OCI-LY3 (cell line): ENCODE results near the gene CADPS2.

Experiments used
- H2AFZ ChIP-seq: fragments of 200-600, 300-600 bp; shearing (Covaris generic); 2 replicates; pipeline ENCODE4 v1.6.0; 2014; ENCODE audit warnings: antibody characterized with exemption, low read depth, low read length
- H3K27ac ChIP-seq: fragments of 200-600, 300-600 bp; sonication (generic); 2 replicates; pipeline ENCODE4 v1.5.1; 2014; ENCODE audit warnings: mild to moderate bottlenecking, low read length, moderate library complexity, mixed read lengths
- H3K27me3 ChIP-seq: fragments of 200-600, 300-600 bp; sonication (generic); 2 replicates; pipeline ENCODE4 v1.6.1; 2014; ENCODE audit warnings: low read depth, low read length, mixed read lengths
- H3K36me3 ChIP-seq: fragments of 200-600, 300-600 bp; sonication (generic); replicated peaks from 2 replicates; pipeline ENCODE3; 2014; ENCODE audit warnings: low read depth, low read length, mixed read lengths
- H3K4me1 ChIP-seq: fragments of 300-600, 200-600 bp; sonication (generic); 2 replicates; pipeline ENCODE4 v1.6.1; 2014; ENCODE audit warnings: low read length, mixed read lengths
- H3K4me2 ChIP-seq: fragments of 200-600, 300-600 bp; sonication (generic); 2 replicates; pipeline ENCODE4 v1.6.1; 2014; ENCODE audit warnings: low read length, mixed read lengths
- H3K4me3 ChIP-seq: fragments of 300-600, 200-600 bp; sonication (generic); 2 replicates; pipeline ENCODE4 v1.5.1; 2014; ENCODE audit warnings: antibody characterized with exemption, mild to moderate bottlenecking, low read length, moderate library complexity
- H3K79me2 ChIP-seq: fragments of 300-600, 200-600 bp; shearing (Covaris generic); 2 replicates; pipeline ENCODE4 v1.6.1; 2014; ENCODE audit warnings: mild to moderate bottlenecking, low read length, mixed read lengths
- H3K9ac ChIP-seq: fragments of 300-600, 200-600 bp; shearing (Covaris generic); 2 replicates; pipeline ENCODE4 v1.6.0; 2014; ENCODE audit warnings: mild to moderate bottlenecking, low read length, moderate library complexity
- H3K9me3 ChIP-seq: fragments of 200-600, 300-600 bp; shearing (Covaris generic); 2 replicates; pipeline ENCODE4 v1.6.1; 2014; ENCODE audit warnings: low read length, mixed read lengths; ENCODE audit not compliant: insufficient read depth
- H4K20me1 ChIP-seq: fragments of 200-600, 300-600 bp; sonication (generic); 2 replicates; pipeline ENCODE4 v1.6.1; 2016; ENCODE audit warnings: low read length, mixed read lengths; ENCODE audit not compliant: insufficient read depth
- CTCF ChIP-seq: fragments of 200-600, 300-600 bp; sonication (generic); IDR thresholded peaks from 2 replicates; pipeline ENCODE4 v1.5.1; 2014; ENCODE audit warnings: antibody characterized with exemption, low read length, low read depth
- EZH2phosphoT487 ChIP-seq: fragments of 200-600 bp; shearing (Covaris generic); IDR thresholded peaks from 2 replicates; pipeline ENCODE4 v1.6.1; 2018; ENCODE audit warnings: antibody characterized with exemption, mixed run types, low read depth

Gene CADPS2

GRCh38 chr7:122379491-122379890, 506.8 kb downstream of the CADPS2 start:
- Histone ChIP-seq H4K20me1 (no peaks in the 10 kb centered on the region), H3K27me3 (no peaks in the 10 kb centered on the region), H3K79me2 (no peaks in the 10 kb centered on the region), H3K36me3 (no peaks in the 10 kb centered on the region), H3K4me1 (peaks cover 36% of the 10 kb centered on the region), H3K9me3 (no peaks in the 10 kb centered on the region), H3K4me3 (no peak overlapping the region), H3K4me2 (no peak overlapping the region), H3K27ac (no peak overlapping the region), H3K9ac (no peak overlapping the region), H2AFZ (no peak overlapping the region)
- TF ChIP-seq EZH2phosphoT487 = no peak
- TF ChIP-seq CTCF = no peak

GRCh38 chr7:122369756-122370155, 516.5 kb downstream of the CADPS2 start:
- Histone ChIP-seq H2AFZ (no peak overlapping the region), H3K27ac (no peak overlapping the region), H3K4me1 (no peaks in the 10 kb centered on the region), H3K36me3 (no peaks in the 10 kb centered on the region), H3K4me2 (no peak overlapping the region), H3K9me3 (no peaks in the 10 kb centered on the region), H3K9ac (no peak overlapping the region), H3K4me3 (no peak overlapping the region), H3K79me2 (no peaks in the 10 kb centered on the region), H3K27me3 (no peaks in the 10 kb centered on the region), H4K20me1 (no peaks in the 10 kb centered on the region)
- TF ChIP-seq EZH2phosphoT487 = no peak
- no peak for TF ChIP-seq CTCF

- no peak overlapping the region for H3K9ac ChIP-seq
- H3K79me2 ChIP-seq = no peaks in the 10 kb centered on the region
- no peak overlapping the region for H2AFZ ChIP-seq
- no peaks in the 10 kb centered on the region for H3K4me1 ChIP-seq
- no peak overlapping the region for H3K27ac ChIP-seq
- TF ChIP-seq EZH2phosphoT487 (no peak), CTCF (no peak)
- no peaks in the 10 kb centered on the region for H3K9me3 ChIP-seq
- H4K20me1 ChIP-seq = no peaks in the 10 kb centered on the region
- H3K4me3 ChIP-seq = no peak overlapping the region
- H3K27me3 ChIP-seq = no peaks in the 10 kb centered on the region
- no peaks in the 10 kb centered on the region for H3K36me3 ChIP-seq
- H3K4me2 ChIP-seq = no peak overlapping the region
Measured at GRCh38 chr7:122364761-122365280, 521.4 kb downstream of the CADPS2 start.

- no peak overlapping the region for H3K27ac ChIP-seq
- no peaks in the 10 kb centered on the region for H3K27me3 ChIP-seq
- H3K36me3 ChIP-seq = no peaks in the 10 kb centered on the region
- H3K79me2 ChIP-seq = no peaks in the 10 kb centered on the region
- H3K9ac ChIP-seq = no peak overlapping the region
- H3K9me3 ChIP-seq = no peaks in the 10 kb centered on the region
- no peak overlapping the region for H3K4me2 ChIP-seq
- no peak overlapping the region for H2AFZ ChIP-seq
- H3K4me3 ChIP-seq = no peak overlapping the region
- no peak for TF ChIP-seq CTCF
- TF ChIP-seq EZH2phosphoT487 = no peak
- H3K4me1 ChIP-seq = no peaks in the 10 kb centered on the region
- H4K20me1 ChIP-seq = no peaks in the 10 kb centered on the region
Measured at GRCh38 chr7:122363144-122363543, 523.1 kb downstream of the CADPS2 start.
